Fibroblast of upper back skin (primary cell): ENCODE measurements around the gene ERP44.
A peak's percentile ranks its signal among the peaks of the same experiment; 100 is the strongest.
"Not testable (repeated sequence)": the region's sequence is repeated elsewhere in the genome, so short reads cannot be mapped to it uniquely, and the experiment has no call there.

ENCODE experiments used
- DNase-seq: peaks from one replicate; pipeline ENCODE4 v3.0.0-alpha.2; 2013

Gene ERP44

GRCh38 chr9:99998866-99999265 is 99.9 kb downstream of the ERP44 start:
- DNase-seq: no peak

- no peak for DNase-seq
Observed at GRCh38 chr9:99998266-99998665, 100.5 kb downstream of the ERP44 start.

- not testable (repeated sequence) for DNase-seq
Observed at GRCh38 chr9:99990508-99990907, 108.3 kb downstream of the ERP44 start.

GRCh38 chr9:99986642-99987041 is 112.2 kb downstream of the ERP44 start:
- no peak for DNase-seq

DNA sequence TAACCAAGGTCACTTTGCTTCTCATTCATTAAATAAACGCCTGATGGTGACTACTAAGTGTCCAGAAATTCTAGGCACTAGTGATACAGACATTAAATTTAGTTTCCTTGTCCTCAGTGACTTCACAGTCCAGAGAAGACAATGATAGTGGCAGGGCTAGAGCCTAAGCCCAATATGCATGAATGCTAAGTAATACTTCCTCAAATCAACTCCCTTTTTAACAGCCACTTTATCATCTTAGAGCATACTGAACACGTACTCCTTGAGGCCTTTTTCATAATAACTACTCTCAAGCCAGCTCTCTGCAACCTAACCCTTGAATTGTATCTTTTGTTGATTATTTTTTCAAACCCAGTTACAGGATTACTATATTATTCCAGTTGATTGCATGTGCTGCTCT is 118.2 kb downstream of the ERP44 start:
- DNase-seq: no peak

DNA sequence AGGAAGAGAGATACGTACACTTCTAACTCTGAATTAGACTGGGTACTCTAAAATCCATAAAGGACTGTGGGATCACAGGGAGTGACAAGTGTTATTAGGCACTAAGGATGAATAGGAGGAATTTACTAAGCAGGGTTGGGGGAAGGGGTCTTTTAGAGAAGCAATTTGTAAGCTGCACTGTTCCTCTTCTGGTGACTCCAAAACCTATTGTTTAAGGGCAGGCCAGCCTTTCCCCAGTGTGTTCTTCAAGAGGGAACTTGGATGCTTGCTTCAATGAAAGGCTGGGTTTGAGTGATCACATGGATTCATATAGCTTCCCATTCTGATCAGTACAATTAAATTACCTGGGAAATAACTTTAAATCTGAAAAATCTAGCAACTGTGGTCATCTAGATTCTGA is 120.6 kb downstream of the ERP44 start:
- DNase-seq: no peak

DNA sequence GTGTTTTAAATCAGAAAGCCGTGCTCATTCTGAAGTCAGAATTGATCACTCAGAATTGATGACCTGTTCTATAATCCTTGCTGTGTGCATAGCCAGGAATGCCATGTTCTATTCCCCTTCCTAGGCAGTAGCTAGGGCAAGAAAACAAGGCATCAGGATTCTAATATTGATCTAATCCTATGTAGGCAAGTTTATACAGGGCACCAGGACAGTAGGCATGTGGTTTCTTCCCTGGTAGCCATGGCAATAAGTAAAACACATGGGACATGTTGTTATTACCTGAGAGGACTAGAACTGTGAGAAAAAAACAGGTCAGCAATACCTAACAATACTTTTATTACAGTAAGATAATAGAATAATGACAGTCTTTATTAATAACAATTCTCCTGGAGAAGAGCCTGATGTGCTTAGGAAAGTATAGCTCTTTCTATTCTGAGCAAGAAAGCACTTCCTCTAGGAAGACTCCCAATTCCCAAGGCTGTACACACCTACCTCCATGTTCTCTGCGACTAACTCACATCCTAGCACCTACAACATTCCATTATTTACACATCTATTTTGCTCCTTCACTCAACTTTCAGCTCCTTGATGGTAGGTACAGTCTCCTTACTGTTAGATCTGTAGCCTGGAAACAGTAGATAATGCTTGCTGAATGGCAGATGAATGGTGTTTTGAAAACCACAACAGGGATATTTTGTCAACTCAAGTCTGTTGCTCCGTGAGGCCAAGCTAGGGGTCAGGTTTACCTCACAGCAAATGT is 121.6 kb downstream of the ERP44 start:
- no peak for DNase-seq

- peak; percentile 8 for DNase-seq
Observed at GRCh38 chr9:99973455-99973854, 125.3 kb downstream of the ERP44 start.

- DNase-seq: no peak
Observed at GRCh38 chr9:99971410-99971809, 127.4 kb downstream of the ERP44 start.

- DNase-seq: no peak
Observed at GRCh38 chr9:99970481-99970880, 128.3 kb downstream of the ERP44 start.

DNA sequence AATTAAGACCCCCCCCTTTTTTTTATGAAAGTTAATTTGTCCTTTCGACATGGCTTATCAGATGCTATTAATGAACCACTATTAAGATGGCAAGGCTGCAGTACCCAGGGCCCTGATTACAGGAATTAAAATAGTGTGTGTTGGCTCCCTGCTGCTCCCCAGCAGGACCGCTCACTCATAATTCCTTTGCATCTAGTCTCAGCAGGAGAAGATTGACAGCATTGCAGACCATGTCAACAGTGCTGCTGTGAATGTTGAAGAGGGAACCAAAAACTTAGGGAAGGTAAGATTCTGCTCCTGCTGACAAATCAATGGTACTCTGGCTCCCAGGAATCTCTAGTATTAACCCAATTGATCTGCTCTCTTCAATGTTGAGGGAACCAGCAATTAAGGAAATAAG is 131.3 kb downstream of the ERP44 start:
- DNase-seq: no peak

- DNase-seq: peak; percentile 52
Observed at GRCh38 chr9:99966716-99967115, 132.1 kb downstream of the ERP44 start.

- DNase-seq: no peak
Observed at GRCh38 chr9:99966001-99966400, 132.8 kb downstream of the ERP44 start.

DNA sequence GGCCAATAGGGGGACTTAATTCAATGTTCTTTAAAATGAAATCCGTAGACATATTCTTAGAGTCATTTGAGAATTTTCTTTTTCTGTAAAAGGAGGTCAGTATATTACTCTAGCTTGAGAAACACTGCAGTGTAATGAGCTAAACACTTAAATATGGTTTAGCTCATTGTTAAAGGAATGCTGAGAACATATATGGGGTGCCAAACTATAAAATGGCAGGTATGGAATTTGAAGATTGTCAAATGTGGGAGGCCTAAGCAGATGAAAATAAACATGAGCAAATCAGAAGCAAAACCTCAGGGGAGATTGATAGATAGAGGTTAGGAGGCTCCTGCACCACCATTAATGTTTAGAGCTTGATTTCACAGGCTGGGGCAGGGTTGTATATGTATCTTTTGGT is 134.5 kb downstream of the ERP44 start:
- peak; percentile 61 for DNase-seq

DNA sequence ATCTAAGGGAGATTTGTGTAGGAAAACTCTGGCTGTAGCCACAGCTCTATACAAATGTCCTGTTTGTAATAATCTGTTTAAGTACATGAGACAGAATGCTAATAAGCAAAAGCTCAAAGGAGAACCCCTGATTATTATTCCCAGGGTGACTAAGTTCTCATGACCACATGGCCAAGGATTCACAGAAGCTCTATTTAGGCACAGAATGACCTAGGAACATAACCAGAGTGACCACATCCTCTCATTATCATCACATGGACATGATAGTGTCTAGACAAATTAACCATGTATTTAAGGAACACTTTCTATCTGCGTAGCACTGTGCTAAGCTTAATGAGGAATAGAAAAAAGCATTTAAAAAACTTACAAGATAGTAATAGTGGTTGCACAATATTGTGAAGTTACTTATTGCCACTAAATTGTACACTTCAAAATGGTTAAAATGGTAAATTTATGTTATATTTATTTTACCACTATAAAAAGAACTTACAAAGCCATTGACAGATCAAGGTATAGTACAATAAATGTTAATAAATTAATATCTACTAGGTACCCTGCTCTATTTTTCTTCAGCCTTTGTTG is 136.0 kb downstream of the ERP44 start:
- no peak for DNase-seq

DNA sequence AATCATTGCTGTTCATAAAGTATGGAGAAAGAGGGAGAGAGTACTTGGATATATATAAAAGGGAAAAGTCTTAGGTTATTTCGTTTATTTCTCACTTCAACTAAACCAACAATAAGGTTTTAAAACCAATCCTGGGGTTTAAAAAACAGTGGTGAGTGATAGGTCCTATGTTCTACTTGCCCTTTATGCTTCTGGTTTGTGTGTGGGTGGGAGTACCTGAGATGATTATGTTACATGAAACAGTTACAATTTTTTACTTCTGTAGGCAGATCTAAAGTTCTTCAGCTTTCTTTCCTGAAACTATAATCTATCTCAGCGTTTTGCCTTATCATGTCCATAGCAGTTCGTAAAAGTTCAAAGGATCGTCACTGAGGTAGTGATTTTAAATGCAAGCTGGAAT is 143.2 kb downstream of the ERP44 start:
- no peak for DNase-seq

DNA sequence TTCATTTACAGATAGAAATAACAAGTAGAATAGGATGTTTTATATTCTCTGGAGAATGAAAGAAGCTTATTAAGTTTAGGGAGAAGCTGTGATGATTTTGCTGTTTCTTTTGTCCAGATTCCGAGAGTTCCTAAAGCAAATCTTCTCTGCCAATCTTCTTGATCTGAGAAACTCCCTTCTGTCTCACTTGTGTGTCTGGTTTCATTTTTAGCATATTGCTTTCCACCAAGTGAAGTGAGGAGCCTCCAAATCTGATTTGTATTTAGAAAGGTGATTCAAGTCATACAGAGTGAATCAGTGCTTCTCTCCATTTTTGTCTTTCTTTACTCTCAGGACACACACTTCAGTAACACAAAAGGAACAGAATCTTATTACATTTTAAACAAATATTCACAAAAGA is 144.0 kb downstream of the ERP44 start:
- DNase-seq: no peak

DNA sequence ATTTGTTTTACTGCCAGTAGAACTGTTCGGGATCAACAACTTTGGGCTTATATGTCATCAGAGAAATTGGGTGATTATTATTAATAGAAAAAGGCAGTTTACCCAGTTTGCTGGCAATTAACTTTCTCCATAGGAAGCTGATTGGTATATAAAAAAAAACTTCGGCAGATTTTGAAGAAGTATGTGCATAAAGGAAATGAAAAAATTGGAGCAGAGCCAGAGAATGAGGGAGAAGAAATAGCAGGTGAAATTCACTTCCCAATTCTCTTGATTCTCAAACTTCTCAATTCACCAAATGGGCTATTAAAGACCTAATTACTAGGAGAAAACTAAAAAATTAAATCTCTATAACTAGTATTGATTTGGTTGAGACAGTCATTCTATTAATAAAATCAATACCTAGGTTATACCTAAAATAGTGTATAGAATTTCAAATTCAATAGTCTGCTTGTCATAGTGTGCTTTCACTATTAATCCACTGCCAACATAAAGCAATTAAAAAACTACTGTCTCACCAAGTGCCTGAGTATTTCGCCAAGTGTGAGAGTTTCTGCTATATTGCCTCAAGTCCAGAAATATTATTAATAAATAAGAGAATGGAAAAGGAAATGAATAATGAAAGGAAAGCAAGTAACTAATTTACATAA is 144.8 kb downstream of the ERP44 start:
- no peak for DNase-seq

- DNase-seq: no peak
Observed at GRCh38 chr9:99948896-99949295, 149.9 kb downstream of the ERP44 start.

GRCh38 chr9:99948482-99948881 is 150.3 kb downstream of the ERP44 start:
- DNase-seq: no peak

DNA sequence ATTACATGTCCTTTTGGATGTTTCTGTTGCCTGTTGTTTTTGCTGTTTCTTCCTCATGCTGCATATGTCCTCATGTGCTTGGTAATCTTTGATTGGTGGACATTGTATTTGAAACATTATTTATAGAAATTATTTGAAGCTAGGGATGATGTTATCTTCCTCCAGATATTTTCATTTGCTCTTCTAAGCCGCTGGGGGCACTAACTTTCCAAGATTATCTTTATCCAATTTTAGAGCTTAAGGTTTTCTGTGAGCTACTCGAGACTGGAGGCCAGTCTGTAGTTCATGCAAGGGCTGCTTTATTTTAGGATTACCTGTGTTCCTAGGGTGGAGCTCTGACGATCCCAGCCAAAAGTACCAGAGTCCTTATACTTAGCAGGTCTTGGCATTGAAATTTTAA is 151.4 kb downstream of the ERP44 start:
- no peak for DNase-seq

DNA sequence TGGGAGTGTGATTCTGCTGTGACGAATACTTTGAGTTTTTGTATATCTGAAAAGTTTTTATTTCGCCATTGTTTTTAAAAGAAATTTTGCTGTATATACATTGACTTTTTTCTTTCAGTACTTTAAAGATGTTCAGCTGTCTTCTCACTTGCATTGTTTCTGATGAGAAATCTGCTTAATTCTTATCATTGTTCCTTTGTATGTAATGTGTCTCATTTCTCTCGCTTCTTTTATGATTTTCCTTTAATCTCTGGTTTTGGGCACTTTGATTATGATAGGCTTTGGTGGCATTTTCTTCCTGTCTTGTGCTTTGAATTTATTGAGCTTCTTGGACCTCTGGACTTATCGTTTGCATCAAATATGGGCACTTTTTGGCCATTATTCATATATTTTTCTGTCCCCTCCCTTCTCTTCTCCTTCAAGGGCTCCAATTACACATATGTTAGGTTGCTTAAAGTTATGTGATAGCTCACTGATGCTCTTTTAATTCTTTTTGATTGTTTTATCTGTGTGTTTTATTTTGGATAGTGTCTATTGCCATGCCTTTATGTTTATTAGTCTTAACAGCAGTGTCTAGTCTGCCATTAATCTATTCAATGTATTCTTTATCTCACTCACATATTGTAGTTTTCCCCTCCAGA is 161.7 kb downstream of the ERP44 start:
- no peak for DNase-seq

DNA sequence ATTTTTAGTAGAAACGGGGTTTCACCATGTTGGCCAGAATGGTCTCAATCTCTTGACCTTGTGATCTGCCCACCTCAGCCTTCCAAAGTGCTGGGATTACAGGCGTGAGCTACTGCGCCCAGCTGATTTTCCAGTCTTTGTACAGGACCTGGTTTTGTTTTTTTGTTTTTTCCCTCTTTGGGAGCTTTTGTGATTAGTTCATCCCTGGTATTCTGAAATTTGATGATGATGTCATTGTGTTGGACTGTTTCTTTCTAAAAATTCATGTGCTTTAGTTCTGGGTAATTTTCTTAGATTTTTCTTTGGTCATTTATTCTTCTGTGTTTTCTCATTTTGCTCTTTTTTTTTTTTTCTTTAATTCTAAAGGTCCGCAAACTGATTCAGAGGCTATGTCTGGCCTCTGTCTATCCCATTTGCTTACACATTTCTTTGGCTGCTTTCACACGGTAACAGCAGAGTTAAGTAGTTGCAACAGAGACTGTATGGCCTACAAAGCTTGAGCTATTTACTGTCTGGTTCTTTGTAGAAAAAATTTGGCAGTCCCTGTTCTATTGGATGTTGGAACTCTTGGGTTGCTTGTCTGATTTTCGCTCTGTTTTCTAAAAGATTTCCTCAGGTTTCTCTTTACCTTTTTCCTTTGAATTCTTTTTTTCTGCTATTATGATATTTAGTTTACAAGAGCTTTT is 167.5 kb downstream of the ERP44 start:
- no peak for DNase-seq
